Measurements from ENCODE around the gene ARF3. TPM values are rescaled to one million over a fixed set of nuclear protein-coding genes. Genes with fewer than 3 reads are reported as not detected.

Gene ARF3
- total RNA-seq, 1 donor from 2014 or later = 307 TPM

DNA sequence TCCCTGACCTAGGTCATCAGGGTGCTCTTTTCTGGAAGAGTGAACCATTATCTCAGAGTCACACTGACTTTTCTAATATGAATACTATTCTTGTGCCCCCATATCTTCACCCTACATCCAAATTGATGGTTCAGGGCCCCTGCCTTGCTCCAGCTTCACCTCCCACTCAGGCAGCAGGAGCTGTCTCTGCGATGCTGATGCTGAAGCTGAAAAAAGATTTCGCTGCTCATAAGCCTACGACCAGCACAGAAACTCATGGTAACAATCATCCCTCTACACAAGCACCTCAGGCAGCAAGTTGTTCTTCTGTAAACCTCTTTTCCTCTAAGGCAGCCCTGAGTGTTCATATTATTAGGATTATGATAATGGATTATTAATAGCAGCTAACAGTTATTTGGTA lies 3.2 kb downstream of the ARF3 start:
- no peak overlapping the region for H3K4me3 Mint-ChIP-seq (ENCODE audit: unreplicated experiment)
- peaks cover 25% of the 10 kb centered on the region for H3K36me3 Mint-ChIP-seq (ENCODE audit: low read depth, unreplicated experiment)
- TF ChIP-seq, protein P1, sequence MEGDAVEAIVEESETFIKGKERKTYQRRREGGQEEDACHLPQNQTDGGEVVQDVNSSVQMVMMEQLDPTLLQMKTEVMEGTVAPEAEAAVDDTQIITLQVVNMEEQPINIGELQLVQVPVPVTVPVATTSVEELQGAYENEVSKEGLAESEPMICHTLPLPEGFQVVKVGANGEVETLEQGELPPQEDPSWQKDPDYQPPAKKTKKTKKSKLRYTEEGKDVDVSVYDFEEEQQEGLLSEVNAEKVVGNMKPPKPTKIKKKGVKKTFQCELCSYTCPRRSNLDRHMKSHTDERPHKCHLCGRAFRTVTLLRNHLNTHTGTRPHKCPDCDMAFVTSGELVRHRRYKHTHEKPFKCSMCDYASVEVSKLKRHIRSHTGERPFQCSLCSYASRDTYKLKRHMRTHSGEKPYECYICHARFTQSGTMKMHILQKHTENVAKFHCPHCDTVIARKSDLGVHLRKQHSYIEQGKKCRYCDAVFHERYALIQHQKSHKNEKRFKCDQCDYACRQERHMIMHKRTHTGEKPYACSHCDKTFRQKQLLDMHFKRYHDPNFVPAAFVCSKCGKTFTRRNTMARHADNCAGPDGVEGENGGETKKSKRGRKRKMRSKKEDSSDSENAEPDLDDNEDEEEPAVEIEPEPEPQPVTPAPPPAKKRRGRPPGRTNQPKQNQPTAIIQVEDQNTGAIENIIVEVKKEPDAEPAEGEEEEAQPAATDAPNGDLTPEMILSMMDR (IDR thresholded peaks at IDR 0.05; ENCODE audit: unreplicated experiment) = no peak
- DNase-seq (ENCODE audit: low spot score) = no peak
- H3K27ac Mint-ChIP-seq (ENCODE audit: unreplicated experiment) = no peak overlapping the region
- peaks cover 17% of the 10 kb centered on the region for H3K27me3 Mint-ChIP-seq (ENCODE audit: unreplicated experiment)
- no peaks in the 10 kb centered on the region for H3K9me3 Mint-ChIP-seq (ENCODE audit: unreplicated experiment)
- peaks cover 36% of the 10 kb centered on the region for H3K4me1 Mint-ChIP-seq (ENCODE audit: unreplicated experiment)

DNA sequence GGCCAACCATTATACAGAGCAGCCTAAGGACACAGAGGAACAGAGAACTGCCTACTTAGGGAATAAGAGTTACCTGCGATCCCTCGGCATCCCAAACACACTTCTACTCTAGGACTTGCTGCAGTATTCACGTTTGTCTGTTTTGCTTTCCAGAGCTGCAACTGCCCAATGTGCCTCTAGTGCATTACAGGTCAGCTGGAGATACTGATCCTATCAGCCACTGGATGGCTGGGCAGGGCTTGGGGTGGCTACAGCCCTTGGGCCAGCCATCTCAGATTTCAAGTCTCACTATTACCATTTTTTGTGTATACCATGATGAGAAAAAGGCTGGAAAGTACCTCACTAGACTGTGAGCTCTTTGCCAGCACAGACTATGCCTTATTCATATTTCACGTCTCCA lies 4.6 kb downstream of the ARF3 start:
- Mint-ChIP-seq H3K27me3 (ENCODE audit: unreplicated experiment) (peaks cover 14% of the 10 kb centered on the region), H3K9me3 (ENCODE audit: unreplicated experiment) (no peaks in the 10 kb centered on the region), H3K27ac (ENCODE audit: unreplicated experiment) (no peak overlapping the region), H3K4me1 (ENCODE audit: unreplicated experiment) (peaks cover 33% of the 10 kb centered on the region), H3K36me3 (ENCODE audit: low read depth, unreplicated experiment) (peaks cover 30% of the 10 kb centered on the region), H3K4me3 (ENCODE audit: unreplicated experiment) (no peak overlapping the region)
- TF ChIP-seq, protein P1 (IDR thresholded peaks at IDR 0.05; ENCODE audit: unreplicated experiment) = no peak
- no peak for DNase-seq (ENCODE audit: low spot score)

DNA sequence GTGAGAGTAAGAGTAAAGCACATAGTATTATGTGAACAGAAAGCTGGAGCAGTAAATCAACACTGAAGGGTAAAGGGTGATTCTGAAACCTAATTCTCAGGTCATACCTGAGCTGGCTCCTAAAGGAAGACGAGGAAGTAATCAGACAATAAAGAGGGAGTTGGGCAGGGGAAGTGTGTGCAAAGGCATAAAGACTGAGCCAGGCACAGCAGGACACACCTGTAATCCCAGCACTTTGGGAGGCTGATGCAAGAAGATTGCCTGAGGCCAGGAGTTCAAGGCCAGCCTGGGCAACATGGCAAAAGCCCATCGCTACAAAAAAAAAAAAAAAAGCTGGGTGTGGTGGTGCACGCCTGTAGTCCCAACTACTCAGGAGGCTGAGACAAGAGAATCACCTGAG lies 9.6 kb downstream of the ARF3 start:
- TF ChIP-seq, protein P1 (IDR thresholded peaks at IDR 0.05; ENCODE audit: unreplicated experiment) = no peak
- Mint-ChIP-seq H3K9me3 (ENCODE audit: unreplicated experiment) (no peaks in the 10 kb centered on the region), H3K27me3 (ENCODE audit: unreplicated experiment) (peaks cover 1% of the 10 kb centered on the region), H3K4me3 (ENCODE audit: unreplicated experiment) (no peak overlapping the region), H3K36me3 (ENCODE audit: low read depth, unreplicated experiment) (peaks cover 18% of the 10 kb centered on the region), H3K4me1 (ENCODE audit: unreplicated experiment) (peaks cover 17% of the 10 kb centered on the region), H3K27ac (ENCODE audit: unreplicated experiment) (no peak overlapping the region)
- DNase-seq (ENCODE audit: low spot score) = no peak

DNA sequence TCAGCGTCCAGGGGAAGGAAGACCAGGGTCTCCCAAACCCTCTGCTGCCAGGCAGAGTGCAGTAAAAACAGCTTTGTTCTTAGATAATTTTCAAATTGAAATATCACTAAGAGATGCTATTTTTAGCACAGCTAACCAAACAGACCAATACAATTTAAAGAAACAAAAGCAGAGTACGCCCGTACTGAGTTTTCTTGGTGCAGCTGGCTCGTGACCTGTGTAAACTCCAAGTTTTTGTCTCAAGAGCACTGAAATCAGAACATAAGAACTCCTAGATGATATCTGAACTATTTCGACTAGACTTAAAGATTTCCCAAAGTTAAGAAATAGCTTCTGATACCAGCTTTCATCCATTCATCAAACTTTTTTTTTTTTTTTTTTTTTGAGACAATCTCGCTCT lies 10.3 kb downstream of the ARF3 start:
- H3K4me1 Mint-ChIP-seq (ENCODE audit: unreplicated experiment) = peaks cover 22% of the 10 kb centered on the region
- peak overlapping the region; percentile 48 for H3K27ac Mint-ChIP-seq (ENCODE audit: unreplicated experiment)
- DNase-seq (ENCODE audit: low spot score) = no peak
- H3K9me3 Mint-ChIP-seq (ENCODE audit: unreplicated experiment) = no peaks in the 10 kb centered on the region
- H3K27me3 Mint-ChIP-seq (ENCODE audit: unreplicated experiment) = peaks cover 2% of the 10 kb centered on the region
- TF ChIP-seq, protein P1 (IDR thresholded peaks at IDR 0.05; ENCODE audit: unreplicated experiment) = no peak
- peaks cover 25% of the 10 kb centered on the region for H3K36me3 Mint-ChIP-seq (ENCODE audit: low read depth, unreplicated experiment)
- no peak overlapping the region for H3K4me3 Mint-ChIP-seq (ENCODE audit: unreplicated experiment)

DNA sequence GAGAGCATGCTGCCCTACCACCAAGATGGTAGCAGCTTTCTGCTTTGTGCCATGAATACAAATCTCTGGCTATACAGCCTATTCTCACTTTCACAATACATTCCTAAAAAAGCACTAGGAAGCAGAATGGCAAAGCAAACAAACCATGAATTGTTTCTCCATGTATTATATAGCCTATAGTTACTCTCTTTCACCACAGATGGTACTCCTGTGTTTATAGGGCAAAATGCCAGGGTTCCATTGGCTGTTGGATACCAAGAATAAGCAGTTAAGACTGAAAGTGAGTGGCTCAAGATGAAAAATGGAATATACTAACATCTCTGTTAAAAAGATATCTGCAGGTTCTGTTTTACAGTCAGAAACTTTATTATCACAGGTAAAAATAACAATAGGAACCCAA lies 11.1 kb downstream of the ARF3 start:
- peaks cover 22% of the 10 kb centered on the region for H3K4me1 Mint-ChIP-seq (ENCODE audit: unreplicated experiment)

More for the DNA sequence above, 11.1 kb downstream of the ARF3 start:
- Mint-ChIP-seq H3K27ac (ENCODE audit: unreplicated experiment) (no peak overlapping the region), H3K27me3 (ENCODE audit: unreplicated experiment) (peaks cover 2% of the 10 kb centered on the region), H3K4me3 (ENCODE audit: unreplicated experiment) (no peak overlapping the region), H3K36me3 (ENCODE audit: low read depth, unreplicated experiment) (peaks cover 26% of the 10 kb centered on the region), H3K9me3 (ENCODE audit: unreplicated experiment) (no peaks in the 10 kb centered on the region)
- DNase-seq (ENCODE audit: low spot score) = no peak
- TF ChIP-seq, protein P1 (IDR thresholded peaks at IDR 0.05; ENCODE audit: unreplicated experiment) = no peak

All from endothelial cell (in vitro differentiated cells).